Adrenal gland (tissue), 12 donors: ENCODE data around the gene OSBP2. TPM values are rescaled to one million over a fixed set of nuclear protein-coding genes. Genes with fewer than 3 reads are reported as not detected.
A peak's percentile ranks its signal among the peaks of the same experiment; 100 is the strongest.

Source experiments
- DNase-seq, 7 donors: peaks; one replicate each; pipeline ENCODE4 v3.0.0-alpha.2; 2019 to 2020
- H3K27ac ChIP-seq, 5 donors: fragments of 200-600 bp; sonication (generic) in 4 of 5; 1 replicate in 3 of 5; 2 replicates in 2 of 5; pipeline versions ENCODE4 v1.5.1 to v1.8.0; 2016 to 2020; ENCODE audit warnings: mild to moderate bottlenecking in 1 of 5
- H3K27me3 ChIP-seq: fragments of 200-600 bp; 2 replicates; pipeline ENCODE4 v1.8.0; 2021
- H3K36me3 ChIP-seq, 2 donors: fragments of 200-600 bp; replicated peaks in 1 of 2; 1 replicate in 1 of 2; 2 replicates in 1 of 2; pipeline versions ENCODE4 v1.5.1 to v1.8.0; 2018 to 2022
- H3K4me1 ChIP-seq, 2 donors: fragments of 200-600 bp; replicated peaks in 1 of 2; 1 replicate in 1 of 2; 2 replicates in 1 of 2; pipeline versions ENCODE4 v1.5.1 to v1.8.0; 2018 to 2021
- H3K4me3 ChIP-seq, 4 donors: fragments of 200-600 bp; sonication (generic) in 3 of 4; one replicate each; pipeline ENCODE4 v1.5.1; 2016 to 2018
- H3K9me3 ChIP-seq, 3 donors: fragments of 200-600 bp; sonication (generic) in 1 of 3; replicated peaks in 1 of 3; 1 replicate in 2 of 3; 2 replicates in 1 of 3; pipeline versions ENCODE4 v1.5.1 to v1.8.0; 2016 to 2021
- POLR2A ChIP-seq, 2 donors: fragments of 450-650 bp; IDR thresholded peaks; one replicate each; pipeline ENCODE4 v1.6.1; 2017; ENCODE audit warnings: antibody characterized with exemption in 2 of 2, mild to moderate bottlenecking in 2 of 2, moderate library complexity in 1 of 2
- WGBS, 4 donors: extraction: QIAGEN DNeasy Blood & Tissue Kit in 2 of 4; methylation state at CpG; one replicate each; pipeline versions ENCODE4 v1.1.5 to v1.1.7; 2013 to 2017; 5-methylcytosine and 5-hydroxymethylcytosine counted together
- intact Hi-C, 2 donors: fragments of 100-400 bp; cut with DNase I; formaldehyde crosslinking; loops; one replicate each; pipeline versions ENCODE4 v1.14.1 to v1.15.0; 2022 to 2023
- polyA plus RNA-seq, 3 donors: library from polyadenylated mRNA; stranded (reverse); fragments of 200-250 nt in 2 of 3; fragments of 350-450 nt in 1 of 3; fragmentation: Illumina TruSeq in 1 of 3; extraction: RNeasy Lipid Tissue Mini Kit (QIAGEN cat#74804) in 1 of 3; gene quantifications; one replicate each; pipeline ENCODE4 v1.2.3, GENCODE V29; 2013 to 2014
- total RNA-seq, 9 donors: library from RNA; depleted of rRNA in 4 of 9; stranded (reverse); fragments of >200 nt in 4 of 9; fragments of 120-200 nt in 1 of 9; fragmentation: NEBNext Ultra II Directional in 1 of 9; extraction: Animal tissue kit (Norgen Biotek cat#: 25700) in 1 of 9; gene quantifications; one replicate each; pipeline versions ENCODE4 v1.1.0 to v1.2.4, GENCODE V29; 2013 to 2023
- TF ChIP-seq, protein P1 (sequence below), 6 experiments: fragments of 450-650 bp in 4 of 6; fragments of 200-600 bp in 2 of 6; sonication (generic) in 1 of 6; IDR thresholded peaks; 1 replicate in 5 of 6; 2 replicates in 1 of 6; pipeline versions ENCODE4 v1.5.1 to v1.8.0; 2016 to 2021; ENCODE audit warnings: antibody characterized with exemption in 6 of 6, mild to moderate bottlenecking in 2 of 6, moderate library complexity in 1 of 6
- donor health status: healthy with polysubstance abuse.
- donor health status: Bipolar disorder and iron deficiency.
- donor health status: DM: yes; HTN: yes; CAD: no.
- donor health status: DM: no; HTN: no; CAD: no.
- donor health status: DM: no; HTN: no; CAD: no.
- donor health status: DM: yes; HTN: yes; CAD: no.

The OSBP2 gene
- total and polyA plus RNA-seq, 12 donors, result 7.3 to 35.6 (median 19.7) TPM

DNA sequence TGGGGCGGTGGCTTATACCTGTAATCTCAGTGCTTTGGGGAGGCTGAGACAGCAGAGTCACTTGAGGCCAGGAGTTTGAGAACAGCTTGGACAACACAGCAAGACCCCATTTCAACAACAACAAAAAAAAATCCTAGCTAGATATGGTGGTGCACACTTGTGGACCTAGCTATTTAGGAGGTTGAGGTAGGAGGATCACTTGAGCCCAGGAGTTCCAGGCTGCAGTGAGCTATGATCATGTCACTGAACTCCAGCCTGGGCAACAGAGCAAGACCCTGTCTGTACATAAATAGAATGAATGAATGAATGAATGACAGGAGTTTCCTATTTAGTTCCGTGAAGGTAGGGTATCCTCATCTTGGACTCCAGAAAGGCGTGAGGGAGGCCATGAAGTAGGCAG, 107.0 kb downstream of the OSBP2 start:
- no peaks in the 10 kb centered on the region for H3K27me3 ChIP-seq
- no peaks in the 10 kb centered on the region for H3K36me3 ChIP-seq
- intact Hi-C loops, result no loop called here
- H3K4me1 ChIP-seq, result peaks cover 12 to 20% of the 10 kb centered on the region in 2 donors
- TF ChIP-seq POLR2A (IDR thresholded peaks at IDR 0.05), result no peak
- TF ChIP-seq, protein P1, sequence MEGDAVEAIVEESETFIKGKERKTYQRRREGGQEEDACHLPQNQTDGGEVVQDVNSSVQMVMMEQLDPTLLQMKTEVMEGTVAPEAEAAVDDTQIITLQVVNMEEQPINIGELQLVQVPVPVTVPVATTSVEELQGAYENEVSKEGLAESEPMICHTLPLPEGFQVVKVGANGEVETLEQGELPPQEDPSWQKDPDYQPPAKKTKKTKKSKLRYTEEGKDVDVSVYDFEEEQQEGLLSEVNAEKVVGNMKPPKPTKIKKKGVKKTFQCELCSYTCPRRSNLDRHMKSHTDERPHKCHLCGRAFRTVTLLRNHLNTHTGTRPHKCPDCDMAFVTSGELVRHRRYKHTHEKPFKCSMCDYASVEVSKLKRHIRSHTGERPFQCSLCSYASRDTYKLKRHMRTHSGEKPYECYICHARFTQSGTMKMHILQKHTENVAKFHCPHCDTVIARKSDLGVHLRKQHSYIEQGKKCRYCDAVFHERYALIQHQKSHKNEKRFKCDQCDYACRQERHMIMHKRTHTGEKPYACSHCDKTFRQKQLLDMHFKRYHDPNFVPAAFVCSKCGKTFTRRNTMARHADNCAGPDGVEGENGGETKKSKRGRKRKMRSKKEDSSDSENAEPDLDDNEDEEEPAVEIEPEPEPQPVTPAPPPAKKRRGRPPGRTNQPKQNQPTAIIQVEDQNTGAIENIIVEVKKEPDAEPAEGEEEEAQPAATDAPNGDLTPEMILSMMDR (IDR thresholded peaks at IDR 0.05), result no peak
- no peaks in the 10 kb centered on the region for H3K9me3 ChIP-seq
- no peak overlapping the region for H3K4me3 ChIP-seq
- no peak overlapping the region for H3K27ac ChIP-seq
- 82 to 90% (median 84%) methylated on average over 3 of the region's 3 CpGs for WGBS, 4 donors
- no peak for DNase-seq

DNA sequence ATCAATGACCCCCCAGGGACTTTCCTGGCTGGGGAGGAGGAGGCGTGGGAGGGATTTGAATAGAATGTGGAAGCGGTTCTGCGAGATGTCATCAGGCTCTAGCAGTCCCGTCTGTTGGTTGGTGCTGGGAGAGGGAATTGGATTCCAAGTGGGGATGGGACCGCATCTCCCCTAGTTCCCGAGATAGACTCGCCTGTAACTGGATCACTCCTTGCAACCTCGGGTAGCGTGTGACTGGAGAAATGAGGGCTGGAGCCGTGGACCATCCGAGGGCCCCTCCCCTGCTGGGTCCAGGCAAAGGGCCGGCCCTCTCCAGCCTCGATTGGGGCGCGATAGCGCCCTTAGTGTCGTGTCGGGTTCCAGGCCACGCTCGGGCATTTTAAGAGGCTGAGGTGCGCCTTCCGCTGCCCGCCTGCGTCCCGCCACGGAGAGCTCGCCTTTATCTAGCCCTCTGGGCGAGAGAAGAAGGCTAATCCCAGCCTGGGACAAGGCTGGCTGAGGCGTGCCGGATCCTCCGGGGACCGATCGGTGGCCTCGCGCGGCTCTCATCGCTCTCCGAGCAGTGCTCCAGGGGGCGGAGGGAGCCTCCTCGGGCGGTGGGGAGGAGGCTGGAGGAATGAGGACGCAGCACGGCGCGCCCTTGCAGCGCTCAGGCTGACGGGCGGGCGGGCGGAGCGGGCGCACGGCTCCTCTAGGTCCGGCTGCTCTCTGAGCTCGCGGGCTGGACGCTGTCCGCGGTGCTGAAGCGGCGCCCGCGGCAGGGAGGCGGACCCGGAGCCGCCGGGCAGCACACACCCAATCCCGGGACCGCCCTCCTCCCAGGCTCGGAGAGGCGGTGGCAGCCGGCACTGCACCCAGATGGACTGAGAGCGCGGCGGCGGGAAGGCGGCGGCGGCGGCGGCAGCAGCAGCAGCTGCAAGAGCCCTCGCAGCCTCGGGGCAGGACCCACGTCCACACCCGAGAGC, 107.8 kb downstream of the OSBP2 start:
- peak overlapping the region in 1 of 4 donors; percentile 31 for H3K4me3 ChIP-seq

DNA sequence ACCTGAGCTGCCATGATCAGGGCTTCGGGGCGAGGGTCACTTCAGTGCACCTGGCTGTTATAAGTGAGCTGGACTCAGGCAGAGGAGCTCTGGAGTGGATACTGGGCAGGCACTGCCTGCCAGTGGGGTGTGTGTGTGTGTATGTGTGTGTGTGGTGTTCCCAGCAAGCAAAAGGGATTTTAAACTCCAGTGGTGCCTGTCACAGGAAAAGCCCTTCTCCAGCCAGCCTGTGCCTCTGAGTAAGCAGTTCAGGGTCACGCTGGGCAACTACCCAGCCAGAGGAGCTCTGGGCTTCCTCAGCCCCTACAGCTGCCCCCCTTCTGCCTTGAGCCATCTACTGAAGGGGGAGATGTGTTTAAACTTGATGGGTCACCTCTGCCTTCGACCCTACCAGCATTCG, 109.0 kb downstream of the OSBP2 start:
- Histone ChIP-seq H3K9me3 (no peaks in the 10 kb centered on the region), H3K27ac (no peak overlapping the region), H3K27me3 (no peaks in the 10 kb centered on the region), H3K4me1 (peaks cover 12 to 20% of the 10 kb centered on the region in 2 donors), H3K4me3 (no peak overlapping the region), H3K36me3 (no peaks in the 10 kb centered on the region)
- intact Hi-C loops, result no loop called here
- TF ChIP-seq POLR2A (IDR thresholded peaks at IDR 0.05), result no peak
- TF ChIP-seq, protein P1 (IDR thresholded peaks at IDR 0.05), result no peak
- peak; percentile 36 to 76 (median 66) for DNase-seq
- 51 to 72% (median 65%) methylated on average over 3 to 5 of the region's 5 CpGs for WGBS, 4 donors

More for the DNA sequence above, 107.8 kb downstream of the OSBP2 start:
- no peaks in the 10 kb centered on the region for H3K9me3 ChIP-seq
- no peaks in the 10 kb centered on the region for H3K27me3 ChIP-seq
- intact Hi-C loops, result no loop called here
- no peaks in the 10 kb centered on the region for H3K36me3 ChIP-seq
- 0 to 6% (median 3%) methylated on average over 10 to 85 of the region's 85 CpGs for WGBS, 4 donors
- peaks cover 12 to 20% of the 10 kb centered on the region in 2 donors for H3K4me1 ChIP-seq
- DNase-seq, result peak; percentile 85 to 91 (median 88)
- H3K27ac ChIP-seq, result no peak overlapping the region
- TF ChIP-seq, protein P1 (IDR thresholded peaks at IDR 0.05), result peak; percentile 15 to 84 (median 54)
- TF ChIP-seq POLR2A (IDR thresholded peaks at IDR 0.05), result peak in 1 of 2 donors; percentile 64

DNA sequence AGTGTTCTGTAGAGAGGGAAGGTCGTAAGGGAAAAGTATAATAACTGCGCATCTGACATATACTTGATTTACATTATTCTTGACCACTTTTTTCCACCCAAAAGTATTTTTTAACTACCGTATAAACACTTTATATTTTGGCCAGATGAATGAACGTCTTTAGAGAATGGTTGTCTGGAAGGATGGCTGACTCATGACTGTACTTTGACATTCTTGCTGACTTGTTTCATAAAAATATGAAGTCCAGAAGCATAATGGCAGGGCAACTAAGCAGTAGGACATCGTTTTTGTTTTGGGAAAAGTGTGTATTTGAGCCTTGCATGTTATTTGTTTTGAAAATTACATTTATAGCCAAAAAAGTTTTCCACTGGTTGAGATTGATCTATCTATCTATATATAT, 110.0 kb downstream of the OSBP2 start:
- 62 to 75% (median 74%) methylated on average over 5 of the region's 5 CpGs for WGBS, 4 donors
- H3K27me3 ChIP-seq, result no peaks in the 10 kb centered on the region
- no peak for TF ChIP-seq POLR2A (IDR thresholded peaks at IDR 0.05)
- TF ChIP-seq, protein P1 (IDR thresholded peaks at IDR 0.05), result no peak
- H3K4me3 ChIP-seq, result no peak overlapping the region
- intact Hi-C loops, result no loop called here
- H3K9me3 ChIP-seq, result no peaks in the 10 kb centered on the region
- H3K36me3 ChIP-seq, result no peaks in the 10 kb centered on the region
- no peak for DNase-seq
- H3K4me1 ChIP-seq, result peaks cover 12 to 20% of the 10 kb centered on the region in 2 donors
- no peak overlapping the region for H3K27ac ChIP-seq
